TTC549 (cell line): ENCODE data around the gene B4GALNT2.
"Not testable (repeated sequence)": the region's sequence is repeated elsewhere in the genome, so short reads cannot be mapped to it uniquely, and the experiment has no call there.

Experiments
- FAIRE-seq: peaks from 2 replicates; lab custom pipeline; 2012; peaks lifted over from hg19 to GRCh38; lab: Jason Lieb, UNC

B4GALNT2 gene

GRCh38 chr17:49121696-49122292 lies 10.8 kb upstream of the B4GALNT2 start:
- FAIRE-seq: no peak

- FAIRE-seq: no peak
Measured at GRCh38 chr17:49122566-49122965, 10.0 kb upstream of the B4GALNT2 start.

GRCh38 chr17:49123061-49123460 lies 9.5 kb upstream of the B4GALNT2 start:
- no peak for FAIRE-seq

GRCh38 chr17:49125449-49125848 lies 7.1 kb upstream of the B4GALNT2 start:
- no peak for FAIRE-seq

GRCh38 chr17:49126183-49126859 lies 6.2 kb upstream of the B4GALNT2 start:
- not testable (repeated sequence) for FAIRE-seq

- FAIRE-seq: not testable (repeated sequence)
Measured at GRCh38 chr17:49129359-49129950, 3.1 kb upstream of the B4GALNT2 start.

- FAIRE-seq: no peak
Measured at GRCh38 chr17:49130891-49131290, 1.7 kb upstream of the B4GALNT2 start.

GRCh38 chr17:49132317-49132698 lies 261 bp upstream of the B4GALNT2 start:
- no peak for FAIRE-seq

- FAIRE-seq: no peak
Measured at GRCh38 chr17:49136335-49136734, 3.8 kb downstream of the B4GALNT2 start.

GRCh38 chr17:49145654-49146053 lies 13.1 kb downstream of the B4GALNT2 start:
- FAIRE-seq: not testable (repeated sequence)

- FAIRE-seq: no peak
Measured at GRCh38 chr17:49146620-49147306, 14.2 kb downstream of the B4GALNT2 start.

GRCh38 chr17:49148171-49148570 lies 15.6 kb downstream of the B4GALNT2 start:
- FAIRE-seq: no peak

GRCh38 chr17:49151996-49152395 lies 19.4 kb downstream of the B4GALNT2 start:
- FAIRE-seq: no peak

GRCh38 chr17:49156256-49156655 lies 23.7 kb downstream of the B4GALNT2 start:
- FAIRE-seq: no peak

- no peak for FAIRE-seq
Measured at GRCh38 chr17:49157784-49158183, 25.2 kb downstream of the B4GALNT2 start.

GRCh38 chr17:49162866-49163265 lies 30.3 kb downstream of the B4GALNT2 start:
- FAIRE-seq: no peak

- no peak for FAIRE-seq
Measured at GRCh38 chr17:49165143-49165542, 32.6 kb downstream of the B4GALNT2 start.

GRCh38 chr17:49168706-49169105 lies 36.1 kb downstream of the B4GALNT2 start:
- no peak for FAIRE-seq

GRCh38 chr17:49170216-49170615 lies 37.6 kb downstream of the B4GALNT2 start:
- no peak for FAIRE-seq

- FAIRE-seq: not testable (repeated sequence)
Measured at GRCh38 chr17:49170711-49171110, 38.1 kb downstream of the B4GALNT2 start.

GRCh38 chr17:49175978-49176377 lies 43.4 kb downstream of the B4GALNT2 start:
- FAIRE-seq: not testable (repeated sequence)

GRCh38 chr17:49180303-49180702 lies 47.7 kb downstream of the B4GALNT2 start:
- FAIRE-seq: no peak

GRCh38 chr17:49180998-49181635 lies 48.5 kb downstream of the B4GALNT2 start:
- no peak for FAIRE-seq
